PC-9 (cell line): ENCODE measurements around the gene MINPP1.

Source experiments
- CTCF ChIP-seq: fragments of 200-600 bp; sonication (generic); conservative IDR thresholded peaks from 2 replicates; pipeline ENCODE4 v1.6.1; 2017; ENCODE audit warnings: mixed run types, antibody characterized with exemption, mild to moderate bottlenecking, moderate library complexity
- EZH2 ChIP-seq: fragments of 200-600 bp; sonication (generic); IDR thresholded peaks from 2 replicates; pipeline ENCODE4 v1.8.0; 2017; ENCODE audit warnings: antibody characterized with exemption, low read depth

- no peak for TF ChIP-seq EZH2
- TF ChIP-seq CTCF = no peak
Observed at GRCh38 chr10:87559392-87559791, 54.7 kb downstream of the MINPP1 start.
